H1 (cell line): ENCODE measurements around the gene JPH2. TPM values are rescaled to one million over a fixed set of nuclear protein-coding genes. Genes with fewer than 3 reads are reported as not detected.

Source experiments
- CHD2 ChIP-seq: IDR thresholded peaks from 2 replicates; pipeline ENCODE4 v1.6.1; 2012; ENCODE audit warnings: low read length, improper control_type of control experiment
- CHD7 ChIP-seq: fragments of 300-600 bp; sonication (generic); IDR thresholded peaks from 2 replicates; pipeline ENCODE4 v1.7.1; 2012; ENCODE audit warnings: low read length, moderate library complexity, mild to moderate bottlenecking, inconsistent platforms; ENCODE audit not compliant: insufficient replicate concordance
- HDAC2 ChIP-seq, 2 experiments: fragments of 300-600 bp in 1 of 2; sonication (generic) in 1 of 2; IDR thresholded peaks; 2 replicates each; pipeline ENCODE4 v1.6.1; 2011 to 2012; ENCODE audit warnings: low read depth in 2 of 2, low read length in 2 of 2, mild to moderate bottlenecking in 2 of 2, moderate library complexity in 2 of 2, borderline replicate concordance in 1 of 2, inconsistent platforms in 1 of 2
- KDM4A ChIP-seq: IDR thresholded peaks from one replicate; pipeline ENCODE4 v1.7.1; 2012; ENCODE audit warnings: low read depth, mild to moderate bottlenecking, moderate library complexity, low read length, inconsistent platforms; ENCODE audit not compliant: severe bottlenecking
- MAX ChIP-seq: IDR thresholded peaks from 2 replicates; pipeline ENCODE4 v1.6.1; 2012; ENCODE audit warnings: inconsistent platforms
- RAD21 ChIP-seq, 2 experiments: IDR thresholded peaks in 1 of 2; conservative IDR thresholded peaks in 1 of 2; 2 replicates each; pipeline ENCODE4 v1.6.1; 2011; ENCODE audit warnings: low read depth in 2 of 2, low read length in 2 of 2, improper control_type of control experiment in 1 of 2, inconsistent platforms in 1 of 2, mild to moderate bottlenecking in 1 of 2, moderate library complexity in 1 of 2
- polyA plus RNA-seq, 7 experiments: library from polyadenylated mRNA; depleted of rRNA in 3 of 7; stranded (reverse) in 5 of 7; unstranded in 2 of 7; fragments of >200 nt in 5 of 7; fragments of 200-250 nt in 2 of 7; gene quantifications; 1 replicate in 5 of 7; 2 replicates in 1 of 7; 4 replicates in 1 of 7; pipeline versions ENCODE4 v1.2.1 to v1.2.3, GENCODE V29; 2011 to 2013; ENCODE audit warnings: missing spikeins in 2 of 7, mixed read lengths in 2 of 7
- total RNA-seq: library from RNA; stranded (reverse); fragmentation: NEBNext Ultra II Directional; extraction: Animal tissue kit (Norgen Biotek cat#: 25700); gene quantifications from 2 replicates; pipeline ENCODE4 v1.2.1, GENCODE V29; 2021

JPH2 gene
- total and polyA plus RNA-seq, 2 of the 8 experiments (the other 6 are each of a cell fraction or from before 2014, with no cell fraction given), result 0.59 to 1.3 TPM

- TF ChIP-seq CHD7 (no peak), HDAC2 (IDR thresholded peaks at IDR 0.05; ENCODE audit: borderline replicate concordance in 1 of 2, low read depth in 2 of 2, low read length in 2 of 2) (no peak), CHD2 (no peak), RAD21 (IDR thresholded peaks at IDR 0.05 in 1 of 2, conservative IDR thresholded peaks at IDR 0.05 in 1 of 2; ENCODE audit: low read depth in 2 of 2, low read length in 2 of 2) (no peak), MAX (no peak), KDM4A (no peak)
Observed at GRCh38 chr20:44185574-44185973, 1.4 kb downstream of the JPH2 start (continued).
